HG03025 (cell line): ENCODE data around the gene FAM83G.

Experiments used
- ATAC-seq: cut with Tn5 transposase; IDR thresholded peaks from one replicate; pipeline ENCODE4 v1.9.1; 2021; ENCODE audit warnings: mild to moderate bottlenecking, moderate library complexity; ENCODE audit not compliant: unreplicated experiment, low FRiP score

Gene FAM83G

GRCh38 chr17:19010729-19011505, 6.4 kb upstream of the FAM83G start:
- ATAC-seq, result no peak

GRCh38 chr17:19009970-19010369, 5.4 kb upstream of the FAM83G start:
- ATAC-seq, result no peak

DNA sequence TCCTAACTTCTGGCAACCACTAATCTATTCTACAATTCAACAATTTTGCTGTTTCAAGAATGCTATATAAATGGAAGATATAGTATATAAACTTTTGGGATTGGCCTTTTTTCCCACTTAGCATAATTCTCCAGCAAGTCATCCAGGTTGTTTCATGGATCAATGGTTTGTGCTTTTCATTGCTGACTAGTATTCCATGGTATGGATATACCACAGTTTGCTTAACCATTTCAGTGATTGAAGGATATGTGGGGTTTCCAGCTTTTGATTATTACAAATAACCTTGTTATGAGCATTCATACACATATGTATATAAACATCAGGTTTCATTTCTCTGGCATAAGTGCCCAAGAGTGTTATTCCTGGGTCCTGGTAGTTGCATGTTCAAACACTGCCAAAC, 2.1 kb upstream of the FAM83G start:
- ATAC-seq, result no peak

DNA sequence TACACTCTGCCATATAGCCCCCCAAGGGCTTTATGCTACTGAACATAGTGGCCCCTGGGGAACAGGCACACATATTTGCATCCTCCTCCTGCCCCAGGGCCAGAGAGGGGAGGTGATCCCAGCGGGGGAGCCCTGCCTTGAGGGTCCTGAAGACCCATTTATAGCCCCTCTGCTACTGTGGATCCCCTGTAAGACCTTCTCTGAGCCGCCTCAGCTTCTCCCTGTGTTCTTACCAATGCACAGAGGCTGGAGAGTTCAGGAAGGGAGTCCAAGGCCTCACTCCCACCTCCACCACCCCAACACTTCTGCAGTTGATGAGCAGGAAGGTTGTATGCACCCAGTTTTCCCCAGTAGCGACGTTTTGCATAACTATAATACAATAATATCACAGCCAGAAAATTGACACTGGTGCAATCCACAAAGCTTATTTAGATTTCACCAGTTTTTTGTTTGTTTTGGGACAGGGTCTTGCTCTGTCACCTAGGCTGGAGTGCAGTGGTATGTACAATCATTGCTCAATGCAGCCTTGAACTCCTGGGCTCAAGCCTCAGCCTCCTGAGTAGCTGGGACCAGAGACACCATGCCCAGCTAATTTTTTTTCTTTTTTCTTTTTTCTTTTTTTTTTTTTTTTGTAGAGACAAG, 1.3 kb upstream of the FAM83G start:
- no peak for ATAC-seq

DNA sequence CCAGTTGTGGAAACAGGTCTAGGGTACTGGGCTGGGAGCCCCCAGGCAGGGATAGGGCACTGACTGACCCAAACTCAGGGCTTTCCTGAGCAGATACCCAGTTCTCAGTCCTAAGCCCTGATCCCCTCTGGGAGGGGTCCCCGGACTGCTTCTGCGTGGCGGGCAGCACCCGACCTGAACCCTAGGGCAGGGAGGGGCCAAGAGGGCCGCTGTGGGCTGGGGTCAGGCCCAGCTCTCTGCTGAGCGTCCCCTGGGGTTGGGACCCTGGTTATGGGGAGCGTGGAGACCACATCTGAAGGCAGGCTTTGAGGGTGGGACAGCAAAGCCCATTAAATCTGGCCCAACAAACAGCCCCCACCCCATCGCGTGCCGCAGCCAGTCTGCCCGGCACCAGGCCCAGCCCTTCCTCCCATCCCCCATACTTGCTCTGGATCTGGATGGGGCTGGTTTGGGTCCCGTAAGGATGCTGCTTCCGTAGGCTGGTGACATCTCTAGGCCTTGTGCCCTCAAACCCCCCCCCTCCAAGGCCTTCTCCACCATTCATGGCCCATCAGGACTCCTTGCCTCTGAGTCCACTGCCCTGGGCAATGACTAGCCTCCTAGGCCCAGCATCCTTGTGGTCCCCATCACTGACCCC, 691 bp upstream of the FAM83G start:
- no peak for ATAC-seq

DNA sequence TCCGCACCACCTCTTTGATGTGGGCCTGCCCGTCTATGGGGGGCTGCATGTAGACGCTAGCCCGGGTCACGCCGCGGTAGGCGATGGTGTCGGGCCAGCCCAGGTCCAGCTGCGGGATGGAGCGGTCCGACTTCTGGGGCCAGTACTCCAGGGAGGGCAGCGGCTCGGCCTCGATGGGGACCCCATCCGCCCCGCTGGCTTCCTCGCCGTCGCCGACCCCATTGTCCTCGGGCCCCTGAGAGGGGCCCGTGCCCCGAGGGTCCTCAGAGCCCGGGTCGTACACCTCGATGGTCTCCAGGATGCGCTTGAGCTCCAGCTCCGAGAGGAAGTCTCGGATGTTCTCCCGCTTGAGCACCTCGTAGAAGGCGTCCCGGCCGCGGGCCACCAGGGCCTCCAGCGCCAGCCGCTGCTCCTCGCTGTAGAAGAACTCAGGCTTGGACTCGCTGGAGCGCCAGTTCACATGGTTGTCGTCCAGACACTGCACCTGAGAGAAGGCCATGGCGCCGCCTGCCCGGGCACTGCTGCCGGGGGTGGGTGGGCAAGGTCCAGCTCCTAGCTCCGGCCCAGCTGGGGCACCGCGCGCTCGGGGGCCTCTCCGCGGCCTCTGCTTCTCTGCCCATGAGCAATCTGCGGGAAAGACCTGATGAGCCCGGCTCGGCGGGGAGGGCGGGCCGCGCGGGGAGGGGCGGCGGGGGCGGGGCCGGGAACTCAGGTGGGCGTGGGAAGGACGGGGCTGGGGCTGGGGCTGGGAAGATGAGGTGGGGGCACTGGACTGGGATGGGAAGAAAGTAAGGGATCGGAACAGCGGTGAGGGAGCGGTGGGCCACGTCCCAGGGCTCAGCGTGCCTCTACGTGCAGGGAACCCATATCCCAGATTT, 782 bp downstream of the FAM83G start:
- no peak for ATAC-seq

GRCh38 chr17:19002805-19003542, 1.6 kb downstream of the FAM83G start:
- ATAC-seq, result no peak

DNA sequence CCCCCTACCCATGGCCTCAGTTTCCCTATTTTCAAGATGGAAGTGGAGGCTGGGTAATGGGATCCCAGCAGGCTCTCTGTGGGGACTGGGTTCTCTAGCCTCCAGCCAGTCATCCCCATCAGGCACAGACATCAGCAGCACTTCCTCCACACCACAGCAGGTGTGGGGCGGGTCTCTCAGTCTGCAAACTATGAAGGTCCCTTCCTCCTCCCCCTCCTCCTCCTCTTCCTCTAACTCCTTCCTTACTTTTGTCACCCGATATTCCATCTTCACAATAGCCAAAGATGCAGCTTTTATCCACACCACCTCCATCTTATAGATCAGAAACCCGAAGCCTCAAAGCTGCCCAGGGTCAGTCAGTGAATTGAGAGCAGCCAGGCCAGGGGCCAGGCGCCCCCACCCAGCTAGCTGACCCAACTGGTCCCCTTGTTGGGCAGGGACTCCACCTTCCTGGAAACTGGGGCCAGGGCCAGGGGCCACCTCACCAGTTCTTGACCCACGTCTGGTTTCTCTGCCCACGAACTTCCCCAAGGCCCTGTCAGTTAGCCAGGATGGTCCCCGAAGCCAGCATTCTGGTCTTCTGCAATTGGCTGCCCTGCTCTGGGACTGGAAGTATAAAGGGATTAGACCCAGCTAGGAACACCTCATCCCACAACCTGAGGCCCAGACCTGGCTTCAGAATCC, 2.5 kb downstream of the FAM83G start:
- no peak for ATAC-seq

DNA sequence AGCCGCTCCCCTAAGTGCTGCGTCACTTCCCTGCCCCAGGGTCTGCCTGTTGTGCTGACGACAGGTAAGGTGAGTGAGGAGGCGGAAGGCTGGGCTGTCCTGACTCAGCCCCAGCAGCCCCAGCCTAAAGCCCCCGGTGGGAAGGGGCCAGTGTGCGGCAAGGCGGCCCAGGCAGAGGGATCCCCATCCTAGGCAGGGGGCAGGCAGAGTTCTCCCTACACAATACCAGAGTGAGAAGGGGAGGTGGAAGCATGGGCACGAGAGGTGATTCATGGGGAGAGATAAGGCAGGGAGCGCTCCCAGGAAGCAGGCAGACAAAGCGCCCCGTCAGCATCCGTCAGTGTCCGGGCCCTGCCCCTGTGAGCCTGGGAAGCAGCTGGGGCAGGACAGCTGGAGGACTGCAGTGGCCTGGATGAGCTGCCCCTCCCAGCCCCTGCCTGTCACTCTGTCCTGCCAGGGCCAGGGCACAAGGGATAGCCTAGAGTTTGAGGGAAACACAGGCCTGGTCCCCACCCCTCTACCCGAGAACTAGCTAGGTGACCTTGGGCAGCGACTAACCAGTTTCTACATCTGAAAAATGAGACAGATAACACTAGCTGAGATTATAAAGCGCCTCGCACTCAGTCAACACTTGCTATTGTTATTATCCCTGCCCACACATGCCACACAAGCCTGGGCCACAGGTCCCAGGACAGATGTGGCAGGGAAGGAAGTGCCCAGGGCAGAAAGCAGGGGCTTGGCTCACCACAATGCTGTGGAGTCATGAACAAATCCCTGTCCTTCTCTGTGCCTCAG, 3.8 kb downstream of the FAM83G start:
- ATAC-seq, result no peak

GRCh38 chr17:18999911-19000310, 4.7 kb downstream of the FAM83G start:
- ATAC-seq, result no peak

DNA sequence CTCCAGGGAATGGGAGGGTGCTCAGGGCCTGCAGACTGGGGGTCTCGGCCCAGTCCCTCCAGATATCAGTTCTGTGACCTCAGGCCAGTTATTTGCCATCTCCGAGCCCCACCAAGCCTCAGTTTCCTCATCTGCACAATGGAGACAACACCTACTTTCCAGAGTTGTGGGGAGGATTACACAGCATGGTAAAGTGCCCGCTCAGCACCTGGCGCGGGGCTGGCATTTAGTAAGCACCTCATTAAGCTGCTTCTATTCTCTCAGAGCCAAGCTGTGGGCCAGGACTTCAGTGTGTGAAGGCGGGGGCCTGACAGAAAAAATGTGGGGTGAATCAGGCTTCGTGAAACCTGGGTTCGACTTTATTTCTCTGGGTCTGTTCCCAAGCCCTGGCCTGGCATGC, 5.2 kb downstream of the FAM83G start:
- ATAC-seq, result no peak

GRCh38 chr17:18997650-18998196, 6.8 kb downstream of the FAM83G start:
- ATAC-seq, result no peak

DNA sequence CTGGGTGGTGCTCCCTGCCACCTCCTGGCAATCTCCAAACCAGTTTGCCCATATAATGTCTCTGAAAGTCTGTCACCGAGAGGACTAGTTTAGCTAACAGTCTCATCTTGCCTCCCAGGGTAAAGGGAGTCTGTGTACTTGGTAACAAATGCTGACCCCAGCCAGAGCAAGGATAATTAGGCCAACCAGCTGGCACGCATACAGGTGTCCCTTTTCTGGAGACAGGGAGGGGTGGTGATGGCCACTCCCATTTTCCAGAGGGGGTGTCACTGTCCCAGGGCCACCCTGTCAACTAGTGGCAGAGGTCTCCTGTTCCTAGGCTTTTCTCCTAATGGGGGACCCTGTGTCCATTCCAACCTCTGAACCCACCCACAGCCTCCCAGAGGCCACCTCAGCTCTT, 8.1 kb downstream of the FAM83G start:
- no peak for ATAC-seq

DNA sequence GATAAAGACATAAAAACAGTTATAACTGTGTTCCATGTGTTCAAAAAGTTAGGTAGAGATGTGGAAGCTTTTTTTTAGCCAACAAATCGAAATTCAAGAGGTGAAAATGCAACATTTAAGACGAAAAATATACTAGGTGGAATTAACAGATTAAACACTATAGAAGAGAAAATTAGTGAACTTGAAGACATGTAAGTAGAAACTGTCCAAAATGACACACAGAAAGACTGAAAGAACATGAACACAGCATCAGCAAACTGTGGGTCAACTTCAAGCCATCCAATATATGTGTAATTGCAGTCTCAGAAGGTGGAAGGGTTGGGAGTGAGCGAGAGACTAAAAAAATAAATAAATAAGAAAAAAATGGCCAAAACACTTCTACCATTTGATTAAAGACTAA, 9.3 kb downstream of the FAM83G start:
- ATAC-seq, result no peak

GRCh38 chr17:18994631-18995030, 9.9 kb downstream of the FAM83G start:
- ATAC-seq, result no peak

DNA sequence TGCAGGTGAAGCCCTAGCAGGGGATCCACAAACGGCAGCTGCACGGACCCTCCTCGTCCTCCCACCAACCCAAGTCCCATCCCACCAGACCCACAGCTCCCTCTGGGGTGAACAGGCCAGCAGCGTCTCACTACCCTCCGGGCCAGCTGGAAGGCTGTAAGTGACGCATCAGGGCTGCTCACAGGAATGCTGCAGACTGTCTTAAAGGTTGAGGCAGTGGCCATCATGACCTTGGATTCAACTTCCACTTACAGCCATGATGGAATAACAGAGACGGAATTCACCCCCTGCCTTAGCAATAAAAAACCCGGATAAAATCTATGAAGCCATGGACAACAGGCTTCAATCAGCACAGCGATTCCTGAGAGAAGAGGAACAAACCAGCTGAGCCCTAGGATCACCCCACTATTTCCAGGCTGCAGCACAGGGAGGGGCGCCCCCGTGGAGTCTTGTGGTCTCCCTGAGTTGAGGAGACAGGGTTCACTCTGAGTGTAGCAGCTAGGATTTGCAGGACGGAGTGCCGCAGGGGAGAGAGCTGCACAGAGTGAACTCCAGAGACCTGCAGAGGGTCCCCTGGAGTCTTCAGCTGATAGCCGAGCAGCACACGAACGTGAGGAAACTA, 10.5 kb downstream of the FAM83G start:
- no peak for ATAC-seq

GRCh38 chr17:18992454-18993130, 12.0 kb downstream of the FAM83G start:
- no peak for ATAC-seq
